ENCODE data around the gene SUSD3.

The SUSD3 gene

GRCh38 chr9:93038918-93039317 is 19.6 kb upstream of the SUSD3 start:
- WGBS, 2 experiments, result 91 to 92% methylated on average over 6 of the region's 6 CpGs
- H3K9me3 ChIP-seq (ENCODE audit: control insufficient read depth, low read length), result no peaks in the 10 kb centered on the region
- no peaks in the 10 kb centered on the region for H3K36me3 ChIP-seq (ENCODE audit: control insufficient read depth, insufficient read depth, low read length)
- H3K27me3 ChIP-seq (ENCODE audit: control insufficient read depth, insufficient read depth, low read length, poor library complexity, severe bottlenecking), result no peaks in the 10 kb centered on the region
- peaks cover 13% of the 10 kb centered on the region for H3K4me1 ChIP-seq (ENCODE audit: control insufficient read depth, insufficient read depth, low read length)
- no peak overlapping the region for H3K27ac ChIP-seq (ENCODE audit: insufficient read depth, low read depth, low read length, poor library complexity, severe bottlenecking)
- H3K4me3 ChIP-seq (ENCODE audit: insufficient read depth, low read depth, low read length), result no peak overlapping the region

- H3K27ac ChIP-seq (ENCODE audit: insufficient read depth, low read depth, low read length, poor library complexity, severe bottlenecking), result no peak overlapping the region
- H3K4me1 ChIP-seq (ENCODE audit: control insufficient read depth, insufficient read depth, low read length), result peaks cover 13% of the 10 kb centered on the region
- no peaks in the 10 kb centered on the region for H3K27me3 ChIP-seq (ENCODE audit: control insufficient read depth, insufficient read depth, low read length, poor library complexity, severe bottlenecking)
- no peak overlapping the region for H3K4me3 ChIP-seq (ENCODE audit: insufficient read depth, low read depth, low read length)
- H3K9me3 ChIP-seq (ENCODE audit: control insufficient read depth, low read length), result no peaks in the 10 kb centered on the region
- 89 to 92% methylated on average over 6 of the region's 6 CpGs for WGBS, 2 experiments
- no peaks in the 10 kb centered on the region for H3K36me3 ChIP-seq (ENCODE audit: control insufficient read depth, insufficient read depth, low read length)
These were observed 19.0 kb upstream of the SUSD3 start for GRCh38 chr9:93039456-93039855.

GRCh38 chr9:93039976-93040375 is 18.5 kb upstream of the SUSD3 start:
- no peaks in the 10 kb centered on the region for H3K27me3 ChIP-seq (ENCODE audit: control insufficient read depth, insufficient read depth, low read length, poor library complexity, severe bottlenecking)
- H3K9me3 ChIP-seq (ENCODE audit: control insufficient read depth, low read length), result no peaks in the 10 kb centered on the region
- 87 to 88% methylated on average over 10 of the region's 10 CpGs for WGBS, 2 experiments
- H3K4me1 ChIP-seq (ENCODE audit: control insufficient read depth, insufficient read depth, low read length), result peaks cover 13% of the 10 kb centered on the region
- no peak overlapping the region for H3K4me3 ChIP-seq (ENCODE audit: insufficient read depth, low read depth, low read length)
- no peaks in the 10 kb centered on the region for H3K36me3 ChIP-seq (ENCODE audit: control insufficient read depth, insufficient read depth, low read length)
- H3K27ac ChIP-seq (ENCODE audit: insufficient read depth, low read depth, low read length, poor library complexity, severe bottlenecking), result no peak overlapping the region

GRCh38 chr9:93040409-93040808 is 18.1 kb upstream of the SUSD3 start:
- no peaks in the 10 kb centered on the region for H3K27me3 ChIP-seq (ENCODE audit: control insufficient read depth, insufficient read depth, low read length, poor library complexity, severe bottlenecking)
- H3K9me3 ChIP-seq (ENCODE audit: control insufficient read depth, low read length), result no peaks in the 10 kb centered on the region
- no peak overlapping the region for H3K27ac ChIP-seq (ENCODE audit: insufficient read depth, low read depth, low read length, poor library complexity, severe bottlenecking)
- 91 to 94% methylated on average over 7 of the region's 7 CpGs for WGBS, 2 experiments
- H3K4me3 ChIP-seq (ENCODE audit: insufficient read depth, low read depth, low read length), result no peak overlapping the region
- peaks cover 13% of the 10 kb centered on the region for H3K4me1 ChIP-seq (ENCODE audit: control insufficient read depth, insufficient read depth, low read length)
- H3K36me3 ChIP-seq (ENCODE audit: control insufficient read depth, insufficient read depth, low read length), result no peaks in the 10 kb centered on the region

GRCh38 chr9:93041108-93041802 is 17.2 kb upstream of the SUSD3 start:
- H3K4me1 ChIP-seq (ENCODE audit: control insufficient read depth, insufficient read depth, low read length), result peaks cover 13% of the 10 kb centered on the region
- 91 to 95% methylated on average over 6 of the region's 6 CpGs for WGBS, 2 experiments
- H3K27ac ChIP-seq (ENCODE audit: insufficient read depth, low read depth, low read length, poor library complexity, severe bottlenecking), result no peak overlapping the region
- no peaks in the 10 kb centered on the region for H3K27me3 ChIP-seq (ENCODE audit: control insufficient read depth, insufficient read depth, low read length, poor library complexity, severe bottlenecking)
- no peaks in the 10 kb centered on the region for H3K9me3 ChIP-seq (ENCODE audit: control insufficient read depth, low read length)
- H3K36me3 ChIP-seq (ENCODE audit: control insufficient read depth, insufficient read depth, low read length), result no peaks in the 10 kb centered on the region
- H3K4me3 ChIP-seq (ENCODE audit: insufficient read depth, low read depth, low read length), result no peak overlapping the region

- Histone ChIP-seq H3K36me3 (ENCODE audit: control insufficient read depth, insufficient read depth, low read length) (no peaks in the 10 kb centered on the region), H3K27ac (ENCODE audit: insufficient read depth, low read depth, low read length, poor library complexity, severe bottlenecking) (no peak overlapping the region), H3K4me3 (ENCODE audit: insufficient read depth, low read depth, low read length) (no peak overlapping the region), H3K27me3 (ENCODE audit: control insufficient read depth, insufficient read depth, low read length, poor library complexity, severe bottlenecking) (no peaks in the 10 kb centered on the region), H3K9me3 (ENCODE audit: control insufficient read depth, low read length) (no peaks in the 10 kb centered on the region), H3K4me1 (ENCODE audit: control insufficient read depth, insufficient read depth, low read length) (no peaks in the 10 kb centered on the region)
- 93 to 94% methylated on average over 6 of the region's 6 CpGs for WGBS, 2 experiments
These were observed 15.4 kb upstream of the SUSD3 start for GRCh38 chr9:93043122-93043521.

GRCh38 chr9:93045521-93045920 is 13.0 kb upstream of the SUSD3 start:
- Histone ChIP-seq H3K4me3 (ENCODE audit: insufficient read depth, low read depth, low read length) (no peak overlapping the region), H3K9me3 (ENCODE audit: control insufficient read depth, low read length) (no peaks in the 10 kb centered on the region), H3K36me3 (ENCODE audit: control insufficient read depth, insufficient read depth, low read length) (no peaks in the 10 kb centered on the region), H3K27ac (ENCODE audit: insufficient read depth, low read depth, low read length, poor library complexity, severe bottlenecking) (no peak overlapping the region), H3K4me1 (ENCODE audit: control insufficient read depth, insufficient read depth, low read length) (no peaks in the 10 kb centered on the region), H3K27me3 (ENCODE audit: control insufficient read depth, insufficient read depth, low read length, poor library complexity, severe bottlenecking) (no peaks in the 10 kb centered on the region)
- WGBS, 2 experiments, result 92 to 93% methylated on average over 2 of the region's 2 CpGs

GRCh38 chr9:93048566-93049448 is 9.7 kb upstream of the SUSD3 start:
- H3K27ac ChIP-seq (ENCODE audit: insufficient read depth, low read depth, low read length, poor library complexity, severe bottlenecking), result no peak overlapping the region
- H3K36me3 ChIP-seq (ENCODE audit: control insufficient read depth, insufficient read depth, low read length), result no peaks in the 10 kb centered on the region
- no peak overlapping the region for H3K4me3 ChIP-seq (ENCODE audit: insufficient read depth, low read depth, low read length)
- H3K4me1 ChIP-seq (ENCODE audit: control insufficient read depth, insufficient read depth, low read length), result peaks cover 9% of the 10 kb centered on the region
- no peaks in the 10 kb centered on the region for H3K27me3 ChIP-seq (ENCODE audit: control insufficient read depth, insufficient read depth, low read length, poor library complexity, severe bottlenecking)
- 92 to 94% methylated on average over 8 of the region's 8 CpGs for WGBS, 2 experiments
- H3K9me3 ChIP-seq (ENCODE audit: control insufficient read depth, low read length), result no peaks in the 10 kb centered on the region

GRCh38 chr9:93049491-93049890 is 9.0 kb upstream of the SUSD3 start:
- H3K9me3 ChIP-seq (ENCODE audit: control insufficient read depth, low read length), result no peaks in the 10 kb centered on the region
- H3K27ac ChIP-seq (ENCODE audit: insufficient read depth, low read depth, low read length, poor library complexity, severe bottlenecking), result no peak overlapping the region
- 90 to 94% methylated on average over 4 of the region's 4 CpGs for WGBS, 2 experiments
- H3K27me3 ChIP-seq (ENCODE audit: control insufficient read depth, insufficient read depth, low read length, poor library complexity, severe bottlenecking), result no peaks in the 10 kb centered on the region
- peaks cover 11% of the 10 kb centered on the region for H3K4me1 ChIP-seq (ENCODE audit: control insufficient read depth, insufficient read depth, low read length)
- H3K4me3 ChIP-seq (ENCODE audit: insufficient read depth, low read depth, low read length), result no peak overlapping the region
- H3K36me3 ChIP-seq (ENCODE audit: control insufficient read depth, insufficient read depth, low read length), result no peaks in the 10 kb centered on the region

- H3K27me3 ChIP-seq (ENCODE audit: control insufficient read depth, insufficient read depth, low read length, poor library complexity, severe bottlenecking), result no peaks in the 10 kb centered on the region
- no peak overlapping the region for H3K27ac ChIP-seq (ENCODE audit: insufficient read depth, low read depth, low read length, poor library complexity, severe bottlenecking)
- H3K4me3 ChIP-seq (ENCODE audit: insufficient read depth, low read depth, low read length), result no peak overlapping the region
- H3K9me3 ChIP-seq (ENCODE audit: control insufficient read depth, low read length), result no peaks in the 10 kb centered on the region
- 88 to 89% methylated on average over 4 of the region's 4 CpGs for WGBS, 2 experiments
- H3K36me3 ChIP-seq (ENCODE audit: control insufficient read depth, insufficient read depth, low read length), result no peaks in the 10 kb centered on the region
- H3K4me1 ChIP-seq (ENCODE audit: control insufficient read depth, insufficient read depth, low read length), result peaks cover 11% of the 10 kb centered on the region
These were observed 8.3 kb upstream of the SUSD3 start for GRCh38 chr9:93050231-93050630.

All from ectodermal cell (in vitro differentiated cells).